ENCODE measurements around the gene GALNT2. TPM values are rescaled to one million over a fixed set of nuclear protein-coding genes. Genes with fewer than 3 reads are reported as not detected.

The GALNT2 gene
- polyA plus RNA-seq, 2 of the 4 experiments (the other 2 are of a cell fraction), result 66.9 to 114 TPM

- ATAC-seq (peak in 1 of 2 experiments; percentile 53; a peak in 4 of 6 replicates), FAIRE-seq (no peak), DNase-seq (ENCODE audit: low read depth in 1 of 2, low spot score in 1 of 2) (peak in 1 of 2 experiments; percentile 33)
- Histone ChIP-seq H3K4me1 (peaks cover 44% of the 10 kb centered on the region), H3K4me2 (peak overlapping the region; percentile 77), H3K9me3 (no peaks in the 10 kb centered on the region), H3K4me3 (no peak overlapping the region), H3K27ac (peak overlapping the region; percentile 63 to 87)
- TF ChIP-seq ATOH8 (CRISPR knock-in tag; IDR thresholded peaks at IDR 0.05; ENCODE audit: low read depth) (no peak), ZNF302 (CRISPR knock-in tag; IDR thresholded peaks at IDR 0.05) (no peak), POLR2AphosphoS2 (conservative IDR thresholded peaks at IDR 0.05; ENCODE audit: low read length) (no peak), ESRRA (IDR thresholded peaks at IDR 0.05; ENCODE audit: borderline replicate concordance, low read length) (no peak), RARB (CRISPR knock-in tag; IDR thresholded peaks at IDR 0.05) (no peak), NPAS2 (CRISPR knock-in tag; IDR thresholded peaks at IDR 0.05; ENCODE audit: borderline replicate concordance) (no peak), BHLHE40 (IDR thresholded peaks at IDR 0.05; ENCODE audit: low read depth, low read length) (no peak), HES2 (IDR thresholded peaks at IDR 0.05) (no peak), PHF8 (IDR thresholded peaks at IDR 0.05; ENCODE audit: borderline replicate concordance, low read depth) (no peak), MAFK (IDR thresholded peaks at IDR 0.05; ENCODE audit: partially characterized antibody) (no peak), HOXB13 (CRISPR knock-in tag; IDR thresholded peaks at IDR 0.05; ENCODE audit: low read depth) (no peak), MAX (IDR thresholded peaks at IDR 0.05) (no peak), FOSB (CRISPR knock-in tag; IDR thresholded peaks at IDR 0.05) (no peak), TP53 (CRISPR knock-in tag; IDR thresholded peaks at IDR 0.05) (no peak), CEBPB (IDR thresholded peaks at IDR 0.05) (no peak), KDM1A (IDR thresholded peaks at IDR 0.05; ENCODE audit: low read depth) (no peak), POLR2A (IDR thresholded peaks at IDR 0.05; ENCODE audit: low read length) (no peak), ELK1 (IDR thresholded peaks at IDR 0.05; ENCODE audit: low read depth, low read length) (no peak), HEYL (CRISPR knock-in tag; IDR thresholded peaks at IDR 0.05) (no peak)
- ChIA-PET POLR2A (interaction anchor here (0.9 kb wide), 1 partner anchor 8 kb away, joined by 4 read pairs; no protein-coding TSS in a partner anchor), CTCF (no interaction called here)
- WGBS (ENCODE audit: missing lambda C conversion rate), result 74% methylated on average over 10 of the region's 10 CpGs
Measured at GRCh38 chr1:230125640-230126528, 58.8 kb downstream of the GALNT2 start.

GRCh38 chr1:230126529-230127104 is 59.6 kb downstream of the GALNT2 start:
- no peak for DNase-seq (ENCODE audit: low read depth in 1 of 2, low spot score in 1 of 2)
- Histone ChIP-seq H3K9me3 (no peaks in the 10 kb centered on the region), H3K4me2 (peak overlapping the region; percentile 77), H3K27ac (peak overlapping the region in 1 of 2 experiments; percentile 87; a peak in 4 of 6 replicates), H3K4me3 (no peak overlapping the region), H3K4me1 (peaks cover 39% of the 10 kb centered on the region)
- no peak for FAIRE-seq
- ATAC-seq, result no peak
- ChIA-PET CTCF (interaction anchor here (0.7 kb wide), 1 partner anchor 176 kb away, joined by 4 read pairs; no protein-coding TSS in a partner anchor), POLR2A (no interaction called here)
- 87% methylated on average over 16 of the region's 16 CpGs for WGBS (ENCODE audit: missing lambda C conversion rate)
- TF ChIP-seq CEBPB (IDR thresholded peaks at IDR 0.05) (no peak), PBX3 (IDR thresholded peaks at IDR 0.05) (no peak), HOXA7 (CRISPR knock-in tag; IDR thresholded peaks at IDR 0.05) (no peak), EP300 (IDR thresholded peaks at IDR 0.05) (no peak), HEYL (CRISPR knock-in tag; IDR thresholded peaks at IDR 0.05) (no peak), FOSL2 (IDR thresholded peaks at IDR 0.05) (no peak), FOSL2 (CRISPR knock-in tag; IDR thresholded peaks at IDR 0.05) (no peak), RARB (CRISPR knock-in tag; IDR thresholded peaks at IDR 0.05) (no peak), SREBF2 (IDR thresholded peaks at IDR 0.05) (no peak), HMGXB4 (CRISPR knock-in tag; IDR thresholded peaks at IDR 0.05; ENCODE audit: borderline replicate concordance) (no peak), CBX2 (IDR thresholded peaks at IDR 0.05; ENCODE audit: borderline replicate concordance, low read depth) (no peak), NFE2L2 (conservative IDR thresholded peaks at IDR 0.05; ENCODE audit: low read length) (no peak), NR3C1 (IDR thresholded peaks at IDR 0.05) (no peak), BCL3 (IDR thresholded peaks at IDR 0.05) (no peak)

Data from A549 (cell line).